Cerebellar nuclear complex (tissue), 1 donor: Measurements from ENCODE around the gene RAB18.
A peak's percentile ranks its signal among the peaks of the same experiment; 100 is the strongest.
"Not testable (repeated sequence)": the region's sequence is repeated elsewhere in the genome, so short reads cannot be mapped to it uniquely, and the experiment has no call there.

ENCODE experiments used
- DNase-seq, 2 experiments: peaks; one replicate each; lab custom pipeline; 2025; lab: John Stamatoyannopoulos, UW

RAB18 gene

GRCh38 chr10:27504808-27505460 is 830 bp downstream of the RAB18 start:
- no peak for DNase-seq

- DNase-seq = not testable (repeated sequence)
These were observed 1.4 kb downstream of the RAB18 start for GRCh38 chr10:27505537-27505936.

GRCh38 chr10:27506280-27506679 is 2.2 kb downstream of the RAB18 start:
- no peak for DNase-seq

- DNase-seq = no peak
These were observed 8.4 kb downstream of the RAB18 start for GRCh38 chr10:27512548-27512947.

- no peak for DNase-seq
These were observed 9.5 kb downstream of the RAB18 start for GRCh38 chr10:27513451-27514191.

- DNase-seq = no peak
These were observed 10.1 kb downstream of the RAB18 start for GRCh38 chr10:27514243-27514642.

- no peak for DNase-seq
These were observed 14.2 kb downstream of the RAB18 start for GRCh38 chr10:27518261-27518660.

GRCh38 chr10:27525819-27526218 is 21.7 kb downstream of the RAB18 start:
- DNase-seq = no peak

GRCh38 chr10:27526242-27526641 is 22.1 kb downstream of the RAB18 start:
- DNase-seq = no peak

- no peak for DNase-seq
These were observed 23.7 kb downstream of the RAB18 start for GRCh38 chr10:27527666-27528295.

GRCh38 chr10:27529010-27529783 is 25.1 kb downstream of the RAB18 start:
- DNase-seq = no peak

GRCh38 chr10:27530477-27530876 is 26.4 kb downstream of the RAB18 start:
- DNase-seq = no peak

GRCh38 chr10:27531336-27531847 is 27.3 kb downstream of the RAB18 start:
- DNase-seq = no peak

GRCh38 chr10:27534161-27534700 is 30.1 kb downstream of the RAB18 start:
- DNase-seq = peak in 1 of 2 experiments; percentile 33

- DNase-seq = no peak
These were observed 31.2 kb downstream of the RAB18 start for GRCh38 chr10:27535317-27535716.

- no peak for DNase-seq
These were observed 32.3 kb downstream of the RAB18 start for GRCh38 chr10:27536437-27536836.

GRCh38 chr10:27537166-27537565 is 33.1 kb downstream of the RAB18 start:
- DNase-seq = no peak

GRCh38 chr10:27537787-27538186 is 33.7 kb downstream of the RAB18 start:
- no peak for DNase-seq

GRCh38 chr10:27540672-27541071 is 36.6 kb downstream of the RAB18 start:
- no peak for DNase-seq

GRCh38 chr10:27541796-27542729 is 38.0 kb downstream of the RAB18 start:
- no peak for DNase-seq

- DNase-seq = no peak
These were observed 38.7 kb downstream of the RAB18 start for GRCh38 chr10:27542812-27543211.
